Ishikawa (cell line): ENCODE results near the gene HS2ST1.

Experiments used
- CEBPB ChIP-seq: IDR thresholded peaks from 2 replicates; pipeline ENCODE4 v1.6.1; 2012
- CREB1 ChIP-seq: IDR thresholded peaks from 2 replicates; pipeline ENCODE4 v1.6.1; 2012; ENCODE audit warnings: low read depth
- EGR1 ChIP-seq: IDR thresholded peaks from 2 replicates; pipeline ENCODE4 v1.6.1; 2012
- EP300 ChIP-seq: IDR thresholded peaks from 2 replicates; pipeline ENCODE4 v1.6.1; 2012; ENCODE audit warnings: borderline replicate concordance
- FOXM1 ChIP-seq: IDR thresholded peaks from 2 replicates; pipeline ENCODE4 v1.6.1; 2012; ENCODE audit warnings: low read depth, borderline replicate concordance
- NFIC ChIP-seq: IDR thresholded peaks from 2 replicates; pipeline ENCODE4 v1.6.1; 2012
- RAD21 ChIP-seq: IDR thresholded peaks from 2 replicates; pipeline ENCODE4 v1.6.1; 2012; ENCODE audit warnings: low read depth
- REST ChIP-seq: IDR thresholded peaks from 2 replicates; pipeline ENCODE4 v1.6.1; 2012; ENCODE audit warnings: low read depth, mild to moderate bottlenecking
- TAF1 ChIP-seq: IDR thresholded peaks from 2 replicates; pipeline ENCODE4 v1.6.1; 2012; ENCODE audit warnings: low read depth, mild to moderate bottlenecking
- TCF12 ChIP-seq: IDR thresholded peaks from 2 replicates; pipeline ENCODE4 v1.6.1; 2012; ENCODE audit warnings: low read depth
- TEAD4 ChIP-seq: IDR thresholded peaks from 2 replicates; pipeline ENCODE4 v1.6.1; 2012
- YY1 ChIP-seq: IDR thresholded peaks from 2 replicates; pipeline ENCODE4 v1.6.1; 2012; ENCODE audit warnings: low read depth
- ZBTB7A ChIP-seq: IDR thresholded peaks from 2 replicates; pipeline ENCODE4 v1.6.1; 2012; ENCODE audit warnings: low read depth
- TF ChIP-seq, protein P1 (sequence below): IDR thresholded peaks from 2 replicates; pipeline ENCODE4 v1.6.1; 2012
- TF ChIP-seq, protein P2 (sequence below): IDR thresholded peaks from 2 replicates; pipeline ENCODE4 v1.6.1; 2012

HS2ST1 gene

DNA sequence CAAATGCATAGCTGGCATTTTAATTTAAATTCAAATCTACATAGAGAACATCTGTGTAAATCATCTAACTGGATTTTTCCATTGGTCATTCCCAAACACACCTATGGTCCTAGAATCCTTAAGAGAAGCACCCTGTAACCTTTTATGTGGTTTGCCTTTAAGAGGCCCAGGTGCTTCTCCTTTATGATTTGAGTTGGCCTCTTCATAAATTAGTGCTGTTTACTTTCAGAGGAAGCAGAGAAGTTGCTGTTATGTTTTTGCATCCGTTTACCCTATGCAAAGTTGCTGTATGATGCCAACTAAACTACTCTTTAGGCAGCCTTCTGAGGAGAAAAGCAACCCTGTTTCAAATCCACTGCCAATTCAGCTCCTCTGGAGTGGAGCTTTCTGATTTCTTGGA is 193.8 kb downstream of the HS2ST1 start:
- TF ChIP-seq ZBTB7A (no peak), TCF12 (no peak), NFIC (no peak), FOXM1 (no peak)

GRCh38 chr1:87108814-87109411 is 194.5 kb downstream of the HS2ST1 start:
- no peak for TF ChIP-seq EGR1
- TF ChIP-seq TCF12, result no peak
- no peak for TF ChIP-seq CEBPB
- no peak for TF ChIP-seq EP300
- TF ChIP-seq CREB1, result no peak
- no peak for TF ChIP-seq NFIC
- no peak for TF ChIP-seq YY1
- TF ChIP-seq, protein P1, sequence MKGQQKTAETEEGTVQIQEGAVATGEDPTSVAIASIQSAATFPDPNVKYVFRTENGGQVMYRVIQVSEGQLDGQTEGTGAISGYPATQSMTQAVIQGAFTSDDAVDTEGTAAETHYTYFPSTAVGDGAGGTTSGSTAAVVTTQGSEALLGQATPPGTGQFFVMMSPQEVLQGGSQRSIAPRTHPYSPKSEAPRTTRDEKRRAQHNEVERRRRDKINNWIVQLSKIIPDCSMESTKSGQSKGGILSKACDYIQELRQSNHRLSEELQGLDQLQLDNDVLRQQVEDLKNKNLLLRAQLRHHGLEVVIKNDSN, result no peak
- no peak for TF ChIP-seq ZBTB7A
- TF ChIP-seq REST, result no peak
- no peak for TF ChIP-seq TAF1
- no peak for TF ChIP-seq TEAD4
- TF ChIP-seq, protein P2, sequence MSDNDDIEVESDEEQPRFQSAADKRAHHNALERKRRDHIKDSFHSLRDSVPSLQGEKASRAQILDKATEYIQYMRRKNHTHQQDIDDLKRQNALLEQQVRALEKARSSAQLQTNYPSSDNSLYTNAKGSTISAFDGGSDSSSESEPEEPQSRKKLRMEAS, result no peak
- TF ChIP-seq FOXM1, result no peak
- no peak for TF ChIP-seq RAD21

- no peak for TF ChIP-seq CREB1
- TF ChIP-seq RAD21, result no peak
- TF ChIP-seq, protein P1, result no peak
- no peak for TF ChIP-seq NFIC
- TF ChIP-seq REST, result no peak
- TF ChIP-seq TAF1, result no peak
- no peak for TF ChIP-seq EP300
- no peak for TF ChIP-seq TEAD4
- no peak for TF ChIP-seq ZBTB7A
Measured at GRCh38 chr1:87111659-87112371, 197.4 kb downstream of the HS2ST1 start.

DNA sequence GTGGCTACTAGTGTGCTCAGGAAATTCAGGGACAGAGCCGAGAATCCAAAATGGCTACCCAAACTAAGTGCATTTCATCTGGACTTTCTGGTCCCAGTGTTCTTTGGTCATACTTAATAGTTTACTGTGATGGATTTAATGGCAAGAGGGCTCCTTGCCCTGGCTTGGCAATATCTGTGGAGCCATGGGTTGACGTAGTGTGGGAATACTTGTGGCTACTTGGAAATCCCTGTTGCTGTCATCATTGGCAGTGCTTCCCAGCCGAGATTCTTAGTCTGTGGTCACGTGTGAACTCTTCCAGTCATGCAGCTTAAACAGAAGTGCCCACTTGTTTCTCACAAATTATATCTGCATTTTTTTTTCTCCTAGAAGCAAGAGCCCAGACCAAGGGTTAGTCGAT is 198.9 kb downstream of the HS2ST1 start:
- TF ChIP-seq REST, result no peak
- no peak for TF ChIP-seq FOXM1
- TF ChIP-seq EGR1, result no peak
- no peak for TF ChIP-seq EP300
- no peak for TF ChIP-seq ZBTB7A
- no peak for TF ChIP-seq TEAD4
- no peak for TF ChIP-seq RAD21
- TF ChIP-seq, protein P2, result no peak
- no peak for TF ChIP-seq NFIC
